Measurements from ENCODE around the gene EPHB2.

GRCh38 chr1:22848405-22848804 lies 137.8 kb downstream of the EPHB2 start:
- TF ChIP-seq SMC3 (conservative IDR thresholded peaks at IDR 0.05; ENCODE audit: poor library complexity): no peak
- no peak for TF ChIP-seq CTCF (IDR thresholded peaks at IDR 0.05; ENCODE audit: poor library complexity, severe bottlenecking)
- no peak for TF ChIP-seq EP300 (conservative IDR thresholded peaks at IDR 0.05; ENCODE audit: poor library complexity, severe bottlenecking)
- TF ChIP-seq RAD21 (conservative IDR thresholded peaks at IDR 0.05): no peak
- TF ChIP-seq POLR2AphosphoS5 (IDR thresholded peaks at IDR 0.05): no peak
- no peak for TF ChIP-seq REST (IDR thresholded peaks at IDR 0.05; ENCODE audit: borderline replicate concordance)
- no peak for TF ChIP-seq EZH2 (IDR thresholded peaks at IDR 0.05; ENCODE audit: borderline replicate concordance, insufficient read depth, low read length, poor library complexity, severe bottlenecking)
